Pancreas (tissue), 10 donors: ENCODE data around the gene STIP1. TPM values are rescaled to one million over a fixed set of nuclear protein-coding genes. Genes with fewer than 3 reads are reported as not detected.

Experiments
- ATAC-seq, 4 donors: fragments of 200-7000 bp; cut with Tn5 transposase; one replicate each; pipeline versions ENCODE4 v1.8.0 to v1.9.1; 2020; ENCODE audit warnings: mild to moderate bottlenecking in 4 of 4, moderate library complexity in 4 of 4
- DNase-seq, 6 donors: peaks; one replicate each; pipeline ENCODE4 v3.0.0-alpha.2; 2020
- FAIRE-seq: peaks from 2 replicates; lab custom pipeline; 2012; peaks lifted over from hg19 to GRCh38; lab: Jason Lieb, UNC
- H3K27ac ChIP-seq, 4 donors: fragments of 200-600 bp; sonication (generic); 1 replicate in 3 of 4; 2 replicates in 1 of 4; pipeline versions ENCODE4 v1.5.0 to v1.8.0; 2020
- H3K27me3 ChIP-seq, 4 donors: fragments of 200-600 bp; one replicate each; pipeline ENCODE4 v1.8.0; 2021
- H3K36me3 ChIP-seq, 3 donors: fragments of 200-600 bp; sonication (generic) in 1 of 3; one replicate each; pipeline versions ENCODE4 v1.5.0 to v1.8.0; 2020 to 2021
- H3K4me1 ChIP-seq, 3 donors: fragments of 200-600 bp; one replicate each; pipeline ENCODE4 v1.8.0; 2021
- H3K4me3 ChIP-seq, 4 donors: fragments of 200-600 bp; sonication (generic) in 2 of 4; one replicate each; pipeline versions ENCODE4 v1.5.0 to v1.8.0; 2020 to 2021
- H3K9me3 ChIP-seq, 4 donors: fragments of 200-600 bp; one replicate each; pipeline ENCODE4 v1.8.0; 2021
- CTCF ChIP-seq, 4 donors: fragments of 200-600 bp; sonication (generic) in 3 of 4; IDR thresholded peaks; one replicate each; pipeline versions ENCODE4 v1.5.0 to v1.8.0; 2021; ENCODE audit warnings: antibody characterized with exemption in 4 of 4
- WGBS, 2 donors: extraction: QIAGEN DNeasy Blood & Tissue Kit; methylation state at CpG; one replicate each; pipeline ENCODE4 v1.1.7; 2013; 5-methylcytosine and 5-hydroxymethylcytosine counted together
- intact Hi-C, 3 donors: fragments of 100-400 bp; cut with DNase I; formaldehyde crosslinking; loops; one replicate each; pipeline versions ENCODE4 v1.11.1 to v1.14.2; 2022
- polyA plus RNA-seq, 2 donors: library from polyadenylated mRNA; stranded (reverse); fragments of 200-250 nt; gene quantifications; one replicate each; pipeline ENCODE4 v1.2.3, GENCODE V29; 2013
- total RNA-seq, 6 donors: library from RNA; stranded (reverse); fragmentation: NEBNext Ultra II Directional in 4 of 6; extraction: Animal tissue kit (Norgen Biotek cat#: 25700) in 4 of 6; gene quantifications; one replicate each; pipeline versions ENCODE4 v1.2.1 to v1.2.4, GENCODE V29; 2021 to 2023
- donor health status: healthy with polysubstance abuse.
- donor health status: DM: no; HTN: no; CAD: no; lungs with moderate emphysema.
- donor health status: DM: no; HTN: no; CAD: no.
- donor health status: control.
- donor health status: control.
- donor health status: Bipolar disorder and iron deficiency.
- donor health status: DM: yes; HTN: yes; CAD: no.
- donor health status: DM: no; HTN: no; CAD: no.
- donor health status: DM: no; HTN: no; CAD: no.
- donor health status: DM: yes; HTN: yes; CAD: no.

Gene STIP1
- total and polyA plus RNA-seq, 8 donors = 23.7 to 73.0 (median 37.8) TPM

DNA sequence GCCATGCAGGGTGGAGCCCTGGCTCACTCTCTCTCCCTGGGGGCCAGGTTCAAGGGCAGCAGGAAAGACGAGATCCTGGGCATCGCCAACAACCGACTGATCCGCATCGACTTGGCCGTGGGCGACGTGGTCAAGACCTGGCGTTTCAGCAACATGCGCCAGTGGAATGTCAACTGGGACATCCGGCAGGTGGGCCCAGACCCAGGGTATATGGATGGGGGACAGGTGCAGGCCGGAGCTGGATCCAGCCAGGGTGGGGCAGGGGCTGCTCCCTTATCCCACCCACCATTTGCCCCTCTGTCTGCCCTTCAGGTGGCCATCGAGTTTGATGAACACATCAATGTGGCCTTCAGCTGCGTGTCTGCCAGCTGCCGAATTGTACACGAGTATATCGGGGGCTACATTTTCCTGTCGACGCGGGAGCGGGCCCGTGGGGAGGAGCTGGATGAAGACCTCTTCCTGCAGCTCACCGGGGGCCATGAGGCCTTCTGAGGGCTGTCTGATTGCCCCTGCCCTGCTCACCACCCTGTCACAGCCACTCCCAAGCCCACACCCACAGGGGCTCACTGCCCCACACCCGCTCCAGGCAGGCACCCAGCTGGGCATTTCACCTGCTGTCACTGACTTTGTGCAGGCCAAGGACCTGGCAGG is 37.2 kb downstream of the STIP1 start:
- intact Hi-C loops = no loop called here

DNA sequence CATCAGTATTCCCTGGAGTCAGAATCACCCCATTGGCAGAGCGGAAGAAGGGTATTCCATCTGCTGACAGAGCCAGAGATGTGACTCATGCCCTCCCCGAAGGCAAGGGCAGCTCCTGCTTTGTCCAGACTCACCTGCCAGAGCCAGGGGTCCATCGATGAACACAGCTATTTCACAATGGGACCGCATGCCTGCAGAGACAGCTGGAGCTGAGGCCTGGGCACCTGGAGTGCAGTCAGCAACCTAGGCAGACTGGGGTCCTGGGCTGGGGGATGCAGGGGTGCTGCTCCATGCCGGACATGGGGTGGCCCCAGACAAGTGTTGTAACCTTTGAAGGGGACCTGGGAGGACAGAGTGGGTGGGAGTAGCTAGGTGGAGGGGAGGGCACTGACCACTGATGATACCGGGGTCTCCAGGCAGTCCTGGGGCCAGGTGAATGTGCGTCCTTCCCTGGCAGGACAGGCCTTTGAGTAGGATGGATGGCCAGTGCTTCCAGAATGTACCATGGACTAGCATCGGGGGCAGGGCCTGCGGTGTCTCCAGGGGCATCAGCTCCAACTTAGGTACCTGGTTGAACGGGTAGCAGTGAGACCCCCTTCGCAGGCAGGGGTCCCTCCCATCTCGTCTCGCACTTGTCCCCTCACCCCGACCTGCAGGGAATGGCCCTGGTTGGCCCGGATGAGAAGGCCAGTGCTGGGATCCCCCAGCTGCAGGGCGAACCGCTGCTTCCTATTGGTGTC is 38.4 kb downstream of the STIP1 start:
- no peak overlapping the region for H3K4me3 ChIP-seq

More for the DNA sequence above, 37.2 kb downstream of the STIP1 start:
- no peaks in the 10 kb centered on the region for H3K9me3 ChIP-seq
- H3K4me3 ChIP-seq = no peak overlapping the region
- no peaks in the 10 kb centered on the region for H3K36me3 ChIP-seq
- no peak for TF ChIP-seq CTCF (IDR thresholded peaks at IDR 0.05)
- peaks cover 13 to 24% (median 21%) of the 10 kb centered on the region in 3 donors for H3K4me1 ChIP-seq
- DNase-seq = peak in 3 of 6 donors; percentile 33 to 74 (median 35)
- H3K27ac ChIP-seq = no peak overlapping the region
- ATAC-seq = no peak
- 55 to 60% methylated on average over 24 of the region's 24 CpGs for WGBS, 2 donors
- no peak for FAIRE-seq
- no peaks in the 10 kb centered on the region for H3K27me3 ChIP-seq

GRCh38 chr11:64224891-64225607 is 39.1 kb downstream of the STIP1 start:
- peak overlapping the region; percentile 64 to 91 (median 88) for H3K27ac ChIP-seq
- FAIRE-seq (no peak), DNase-seq (peak in 3 of 6 donors; percentile 32 to 71 (median 47)), ATAC-seq (no peak)
- no peaks in the 10 kb centered on the region for H3K9me3 ChIP-seq
- no peaks in the 10 kb centered on the region for H3K36me3 ChIP-seq
- peaks cover 8 to 31% (median 17%) of the 10 kb centered on the region in 3 donors for H3K4me1 ChIP-seq
- no peak for TF ChIP-seq CTCF (IDR thresholded peaks at IDR 0.05)
- intact Hi-C loops = no loop called here
- WGBS, 2 donors = 55 to 59% methylated on average over 22 of the region's 22 CpGs
- peak overlapping the region; percentile 49 to 90 (median 69) for H3K4me3 ChIP-seq
- no peaks in the 10 kb centered on the region for H3K27me3 ChIP-seq

More for the DNA sequence above, 38.4 kb downstream of the STIP1 start:
- Histone ChIP-seq H3K27me3 (no peaks in the 10 kb centered on the region), H3K27ac (no peak overlapping the region), H3K4me1 (peaks cover 3 to 23% (median 15%) of the 10 kb centered on the region in 3 donors), H3K9me3 (no peaks in the 10 kb centered on the region), H3K36me3 (no peaks in the 10 kb centered on the region)
- FAIRE-seq (no peak), ATAC-seq (no peak), DNase-seq (peak in 4 of 6 donors; percentile 20 to 79 (median 37))
- 89% methylated on average over 17 of the region's 17 CpGs for WGBS, 2 donors
- no peak for TF ChIP-seq CTCF (IDR thresholded peaks at IDR 0.05)
- intact Hi-C loops = no loop called here

- H3K36me3 ChIP-seq = no peaks in the 10 kb centered on the region
- intact Hi-C loops = no loop called here
- peaks cover 8 to 31% (median 17%) of the 10 kb centered on the region in 3 donors for H3K4me1 ChIP-seq
Measured at GRCh38 chr11:64225608-64226506, 39.9 kb downstream of the STIP1 start, which contains the start of the genes NUDT22 and TRPT1. NUDT22 (plus strand) TSS chr11:64226274; CDS start chr11:64226653, 379 bp downstream. TRPT1 (minus strand) TSS chr11:64226186; CDS start chr11:64225860, 326 bp downstream.

More at GRCh38 chr11:64225608-64226506, 39.9 kb downstream of the STIP1 start, which contains the start of the genes NUDT22 and TRPT1:
- ATAC-seq (peak; percentile 76 to 90 (median 84)), DNase-seq (peak; percentile 88 to 97 (median 92)), FAIRE-seq (no peak)
- H3K27ac ChIP-seq = peak within 1 kb of the TSS; percentile 64 to 91 (median 88)
- WGBS, 2 donors = 0 to 1% methylated on average over 43 to 54 of the region's 54 CpGs
- no peaks in the 10 kb centered on the region for H3K27me3 ChIP-seq
- H3K4me3 ChIP-seq = peak within 1 kb of the TSS; percentile 49 to 90 (median 69)
- no peaks in the 10 kb centered on the region for H3K9me3 ChIP-seq
- peak in 1 of 4 donors; percentile 12 for TF ChIP-seq CTCF (IDR thresholded peaks at IDR 0.05)
